ENCODE measurements around the gene USF1. TPM values are rescaled to one million over a fixed set of nuclear protein-coding genes. Genes with fewer than 3 reads are reported as not detected.

Gene USF1
- total RNA-seq, 1 experiment from 2014 or later: 75.4 TPM

DNA sequence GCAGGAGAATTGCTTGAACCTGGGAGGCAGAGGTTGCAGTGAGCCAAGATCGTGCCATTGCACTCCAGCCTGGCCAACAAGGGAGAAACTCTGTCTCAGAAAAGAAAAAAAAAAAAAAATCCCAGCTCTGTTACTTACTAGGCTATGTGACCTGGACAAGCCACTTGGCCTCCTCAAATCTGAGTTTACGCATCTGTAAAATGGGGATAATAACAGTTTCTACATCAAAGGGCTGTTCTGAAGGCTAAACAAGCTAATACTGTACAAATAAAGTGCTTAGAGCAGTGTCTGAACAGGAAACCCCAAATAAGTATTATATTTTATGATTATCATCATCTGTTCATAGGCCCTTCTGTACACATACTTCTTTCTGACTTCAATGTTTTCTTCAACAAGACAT lies 38.4 kb downstream of the USF1 start:
- no TSS peak for BruUV-seq (replicated peaks)
- Mint-ChIP-seq H3K4me3 (ENCODE audit: low read depth, unreplicated experiment) (no peak overlapping the region), H3K27me3 (ENCODE audit: unreplicated experiment) (no peaks in the 10 kb centered on the region), H3K4me1 (ENCODE audit: low read depth, unreplicated experiment) (peaks cover 40% of the 10 kb centered on the region), H3K9me3 (ENCODE audit: low read depth, unreplicated experiment) (no peaks in the 10 kb centered on the region), H3K27ac (ENCODE audit: unreplicated experiment) (no peak overlapping the region), H3K36me3 (ENCODE audit: insufficient read depth, unreplicated experiment) (peaks cover 43% of the 10 kb centered on the region)
- CTCF ChIA-PET: interaction anchor here (0.7 kb wide), 1 partner anchor 226 kb away, joined by 3 read pairs; no protein-coding TSS in a partner anchor
- intact Hi-C loops (cut with micrococcal nuclease; ENCODE audit: unreplicated experiment): no loop called here
- no peak for DNase-seq
- TF ChIP-seq, protein P1, sequence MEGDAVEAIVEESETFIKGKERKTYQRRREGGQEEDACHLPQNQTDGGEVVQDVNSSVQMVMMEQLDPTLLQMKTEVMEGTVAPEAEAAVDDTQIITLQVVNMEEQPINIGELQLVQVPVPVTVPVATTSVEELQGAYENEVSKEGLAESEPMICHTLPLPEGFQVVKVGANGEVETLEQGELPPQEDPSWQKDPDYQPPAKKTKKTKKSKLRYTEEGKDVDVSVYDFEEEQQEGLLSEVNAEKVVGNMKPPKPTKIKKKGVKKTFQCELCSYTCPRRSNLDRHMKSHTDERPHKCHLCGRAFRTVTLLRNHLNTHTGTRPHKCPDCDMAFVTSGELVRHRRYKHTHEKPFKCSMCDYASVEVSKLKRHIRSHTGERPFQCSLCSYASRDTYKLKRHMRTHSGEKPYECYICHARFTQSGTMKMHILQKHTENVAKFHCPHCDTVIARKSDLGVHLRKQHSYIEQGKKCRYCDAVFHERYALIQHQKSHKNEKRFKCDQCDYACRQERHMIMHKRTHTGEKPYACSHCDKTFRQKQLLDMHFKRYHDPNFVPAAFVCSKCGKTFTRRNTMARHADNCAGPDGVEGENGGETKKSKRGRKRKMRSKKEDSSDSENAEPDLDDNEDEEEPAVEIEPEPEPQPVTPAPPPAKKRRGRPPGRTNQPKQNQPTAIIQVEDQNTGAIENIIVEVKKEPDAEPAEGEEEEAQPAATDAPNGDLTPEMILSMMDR (IDR thresholded peaks at IDR 0.05; ENCODE audit: unreplicated experiment): no peak

DNA sequence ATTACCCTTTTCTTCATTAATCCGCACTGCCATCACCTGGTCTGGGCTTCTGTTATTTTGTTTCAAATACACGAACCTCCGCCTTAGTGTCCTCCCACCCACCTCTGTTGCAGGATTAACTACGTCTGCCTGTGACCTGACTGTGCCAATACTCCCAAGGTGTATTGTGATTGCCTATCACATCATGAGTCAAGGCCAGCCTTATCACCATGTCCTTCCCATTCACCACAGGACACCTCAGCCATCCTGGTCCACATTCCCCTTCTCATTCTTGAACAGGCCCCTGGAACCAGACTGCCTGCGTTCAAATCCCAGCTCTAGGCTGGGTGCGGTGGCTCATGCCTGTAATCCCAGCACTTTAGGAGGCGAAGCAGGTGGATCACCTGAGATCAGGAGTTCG lies 39.2 kb downstream of the USF1 start:
- CTCF ChIA-PET: interaction anchor here (0.6 kb wide), 1 partner anchor 21 kb away, joined by 3 read pairs; no protein-coding TSS in a partner anchor
- Mint-ChIP-seq H3K27ac (ENCODE audit: unreplicated experiment) (peak overlapping the region; percentile 66), H3K27me3 (ENCODE audit: unreplicated experiment) (no peaks in the 10 kb centered on the region), H3K36me3 (ENCODE audit: insufficient read depth, unreplicated experiment) (peaks cover 38% of the 10 kb centered on the region), H3K4me1 (ENCODE audit: low read depth, unreplicated experiment) (peaks cover 32% of the 10 kb centered on the region), H3K4me3 (ENCODE audit: low read depth, unreplicated experiment) (no peak overlapping the region), H3K9me3 (ENCODE audit: low read depth, unreplicated experiment) (no peaks in the 10 kb centered on the region)
- no TSS peak for BruUV-seq (replicated peaks)
- intact Hi-C loops (cut with micrococcal nuclease; ENCODE audit: unreplicated experiment): no loop called here
- no peak for DNase-seq
- TF ChIP-seq, protein P1 (IDR thresholded peaks at IDR 0.05; ENCODE audit: unreplicated experiment): no peak

DNA sequence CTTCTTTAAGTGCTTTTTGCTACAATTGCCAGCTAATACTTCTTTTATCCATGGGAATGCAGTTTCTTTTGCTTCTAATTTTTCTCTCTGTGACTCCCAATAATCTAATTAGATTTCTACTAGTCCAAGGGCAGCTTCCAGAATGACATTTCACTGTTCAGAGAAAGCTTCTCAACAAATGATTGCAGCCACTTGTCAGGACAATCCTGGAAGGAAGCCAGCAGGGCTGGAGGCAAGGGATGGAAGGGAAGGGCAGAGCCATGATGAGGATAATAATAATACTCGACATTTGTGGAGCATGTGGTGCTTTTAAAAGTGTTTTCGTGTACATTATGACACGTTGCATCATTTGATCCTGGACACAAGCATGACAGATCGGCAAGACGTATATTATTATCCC lies 44.3 kb downstream of the USF1 start:
- no TSS peak for BruUV-seq (replicated peaks)
- no peaks in the 10 kb centered on the region for H3K9me3 Mint-ChIP-seq (ENCODE audit: low read depth, unreplicated experiment)
- H3K27ac Mint-ChIP-seq (ENCODE audit: unreplicated experiment): no peak overlapping the region
- no peak for DNase-seq
- no peaks in the 10 kb centered on the region for H3K27me3 Mint-ChIP-seq (ENCODE audit: unreplicated experiment)
- H3K4me1 Mint-ChIP-seq (ENCODE audit: low read depth, unreplicated experiment): peaks cover 29% of the 10 kb centered on the region
- intact Hi-C loops (cut with micrococcal nuclease; ENCODE audit: unreplicated experiment): no loop called here
- peaks cover 59% of the 10 kb centered on the region for H3K36me3 Mint-ChIP-seq (ENCODE audit: insufficient read depth, unreplicated experiment)
- no peak overlapping the region for H3K4me3 Mint-ChIP-seq (ENCODE audit: low read depth, unreplicated experiment)
- TF ChIP-seq, protein P1 (IDR thresholded peaks at IDR 0.05; ENCODE audit: unreplicated experiment): no peak
- CTCF ChIA-PET: interaction anchor here (1.1 kb wide), 1 partner anchor 10 kb away, joined by 5 read pairs; no protein-coding TSS in a partner anchor

DNA sequence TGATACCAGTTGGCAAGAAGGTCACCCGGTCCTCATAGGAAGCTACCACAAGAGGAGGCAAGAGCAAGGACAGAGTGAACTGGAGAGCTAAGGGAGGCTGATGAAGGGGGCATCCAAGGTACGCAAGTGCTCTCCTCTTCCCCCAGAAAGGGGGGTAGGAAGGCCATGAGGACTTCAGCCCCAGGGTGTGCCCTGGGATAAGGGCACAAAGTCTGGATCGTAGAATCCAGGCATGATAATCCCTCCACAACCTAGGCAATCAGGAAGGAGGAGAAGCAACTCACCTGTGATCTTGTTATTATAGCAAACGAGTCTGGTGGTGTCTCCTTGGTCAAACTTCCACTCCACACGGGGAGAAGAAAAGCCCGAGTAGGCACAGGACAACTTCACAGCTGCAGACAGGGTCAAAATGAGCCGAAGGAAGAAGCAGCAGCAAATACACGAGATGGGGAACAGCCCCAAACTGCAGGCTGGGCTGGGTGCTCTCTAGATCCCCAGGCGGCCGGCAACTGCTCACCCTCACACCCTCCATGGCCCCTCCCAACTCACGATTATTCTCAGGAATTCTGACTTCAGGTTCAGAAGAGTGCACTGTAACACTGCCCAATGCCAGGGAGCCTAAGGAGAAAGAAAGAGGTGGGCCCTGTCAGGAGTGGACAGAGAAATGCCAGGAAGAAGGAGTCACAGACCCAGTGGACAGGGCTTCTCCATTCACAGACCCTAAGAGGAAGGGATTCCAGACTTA lies 44.9 kb downstream of the USF1 start:
- H3K27ac Mint-ChIP-seq (ENCODE audit: unreplicated experiment): no peak overlapping the region
- intact Hi-C loops (cut with micrococcal nuclease; ENCODE audit: unreplicated experiment): no loop called here
- no peaks in the 10 kb centered on the region for H3K27me3 Mint-ChIP-seq (ENCODE audit: unreplicated experiment)
- no peaks in the 10 kb centered on the region for H3K9me3 Mint-ChIP-seq (ENCODE audit: low read depth, unreplicated experiment)
- BruUV-seq (replicated peaks): no TSS peak
- peaks cover 62% of the 10 kb centered on the region for H3K36me3 Mint-ChIP-seq (ENCODE audit: insufficient read depth, unreplicated experiment)
- H3K4me1 Mint-ChIP-seq (ENCODE audit: low read depth, unreplicated experiment): peaks cover 29% of the 10 kb centered on the region
- H3K4me3 Mint-ChIP-seq (ENCODE audit: low read depth, unreplicated experiment): no peak overlapping the region
- TF ChIP-seq, protein P1 (IDR thresholded peaks at IDR 0.05; ENCODE audit: unreplicated experiment): no peak
- DNase-seq: no peak
- CTCF ChIA-PET: interaction anchor here (1.1 to 1.3 kb wide), 2 partner anchors 9 to 97 kb away, joined by 4 to 5 read pairs; no protein-coding TSS in a partner anchor
